Vagina (tissue), 2 donors: ENCODE results near the gene SPHKAP. TPM values are rescaled to one million over a fixed set of nuclear protein-coding genes. Genes with fewer than 3 reads are reported as not detected.

Experiments
- DNase-seq, 2 donors: peaks; one replicate each; pipeline ENCODE4 v3.0.0-alpha.2; 2017; ENCODE audit errors: extremely low spot score in 2 of 2
- H3K27ac ChIP-seq: fragments of 200-600 bp; sonication (generic); one replicate; pipeline ENCODE4 v1.5.1; 2019
- H3K27me3 ChIP-seq: fragments of 200-600 bp; sonication (generic); one replicate; pipeline ENCODE4 v1.5.1; 2019
- H3K36me3 ChIP-seq, 2 donors: fragments of 200-600 bp; sonication (generic); one replicate each; pipeline ENCODE4 v1.5.1; 2017 to 2019
- H3K4me1 ChIP-seq: fragments of 200-600 bp; sonication (generic); one replicate; pipeline ENCODE4 v1.5.1; 2019
- H3K4me3 ChIP-seq, 2 donors: fragments of 200-600 bp; sonication (generic); 1 replicate in 1 of 2; 2 replicates in 1 of 2; pipeline ENCODE4 v1.5.1; 2016 to 2019
- H3K9me3 ChIP-seq: fragments of 200-600 bp; sonication (generic); one replicate; pipeline ENCODE4 v1.5.1; 2019
- CTCF ChIP-seq, 3 experiments: fragments of 450-650 bp in 2 of 3; fragments of 200-600 bp in 1 of 3; sonication (generic) in 1 of 3; IDR thresholded peaks; one replicate each; pipeline ENCODE4 v1.5.1; 2017 to 2019; ENCODE audit warnings: antibody characterized with exemption in 3 of 3, mild to moderate bottlenecking in 2 of 3, moderate library complexity in 2 of 3
- POLR2A ChIP-seq, 2 donors: fragments of 450-650 bp; IDR thresholded peaks; one replicate each; pipeline ENCODE4 v1.6.1; 2017; ENCODE audit warnings: antibody characterized with exemption in 2 of 2, mild to moderate bottlenecking in 2 of 2, moderate library complexity in 2 of 2
- POLR2AphosphoS5 ChIP-seq, 2 donors: sonication (generic); formaldehyde crosslinking; IDR thresholded peaks; one replicate each; pipeline ENCODE4 v1.9.0; 2017; ENCODE audit warnings: antibody characterized with exemption in 2 of 2, mild to moderate bottlenecking in 2 of 2, low read depth in 1 of 2; ENCODE audit not compliant: insufficient read depth in 1 of 2
- intact Hi-C: fragments of 100-400 bp; cut with DNase I; formaldehyde crosslinking; loops from one replicate; pipeline ENCODE4 v1.15.1; 2023
- total RNA-seq: library from RNA; depleted of rRNA; stranded (reverse); fragments of >200 nt; gene quantifications from one replicate; pipeline ENCODE4 v1.2.3, GENCODE V29; 2016

The SPHKAP gene
- total RNA-seq, 1 donor from 2014 or later: 1.2 TPM

GRCh38 chr2:228067309-228067708 lies 114.2 kb downstream of the SPHKAP start:
- no peak overlapping the region for H3K27ac ChIP-seq
- no peaks in the 10 kb centered on the region for H3K9me3 ChIP-seq
- H3K36me3 ChIP-seq: no peaks in the 10 kb centered on the region
- H3K4me3 ChIP-seq: no peak overlapping the region
- intact Hi-C loops: no loop called here
- TF ChIP-seq POLR2A (IDR thresholded peaks at IDR 0.05): no peak
- no peak for TF ChIP-seq POLR2AphosphoS5 (IDR thresholded peaks at IDR 0.05; ENCODE audit: insufficient read depth in 1 of 2, low read depth in 1 of 2)
- no peak for TF ChIP-seq CTCF (IDR thresholded peaks at IDR 0.05)
- no peaks in the 10 kb centered on the region for H3K27me3 ChIP-seq
- no peak for DNase-seq
- H3K4me1 ChIP-seq: no peaks in the 10 kb centered on the region

GRCh38 chr2:228066126-228066798 lies 115.2 kb downstream of the SPHKAP start:
- Histone ChIP-seq H3K27ac (no peak overlapping the region), H3K9me3 (no peaks in the 10 kb centered on the region), H3K4me3 (no peak overlapping the region), H3K27me3 (no peaks in the 10 kb centered on the region), H3K4me1 (no peaks in the 10 kb centered on the region), H3K36me3 (no peaks in the 10 kb centered on the region)
- DNase-seq: no peak
- intact Hi-C loops: no loop called here
- no peak for TF ChIP-seq POLR2A (IDR thresholded peaks at IDR 0.05)
- TF ChIP-seq POLR2AphosphoS5 (IDR thresholded peaks at IDR 0.05; ENCODE audit: insufficient read depth in 1 of 2, low read depth in 1 of 2): no peak
- TF ChIP-seq CTCF (IDR thresholded peaks at IDR 0.05): no peak

GRCh38 chr2:228065686-228066085 lies 115.8 kb downstream of the SPHKAP start:
- Histone ChIP-seq H3K4me1 (no peaks in the 10 kb centered on the region), H3K36me3 (no peaks in the 10 kb centered on the region), H3K27ac (no peak overlapping the region), H3K9me3 (no peaks in the 10 kb centered on the region), H3K27me3 (no peaks in the 10 kb centered on the region), H3K4me3 (no peak overlapping the region)
- no peak for DNase-seq
- TF ChIP-seq POLR2AphosphoS5 (IDR thresholded peaks at IDR 0.05; ENCODE audit: insufficient read depth in 1 of 2, low read depth in 1 of 2): no peak
- no peak for TF ChIP-seq CTCF (IDR thresholded peaks at IDR 0.05)
- intact Hi-C loops: no loop called here

GRCh38 chr2:228064796-228065315 lies 116.6 kb downstream of the SPHKAP start:
- Histone ChIP-seq H3K27ac (no peak overlapping the region), H3K4me3 (no peak overlapping the region), H3K9me3 (no peaks in the 10 kb centered on the region), H3K36me3 (no peaks in the 10 kb centered on the region), H3K27me3 (no peaks in the 10 kb centered on the region), H3K4me1 (no peaks in the 10 kb centered on the region)
- intact Hi-C loops: no loop called here
- TF ChIP-seq CTCF (IDR thresholded peaks at IDR 0.05) (no peak), POLR2AphosphoS5 (IDR thresholded peaks at IDR 0.05; ENCODE audit: insufficient read depth in 1 of 2, low read depth in 1 of 2) (no peak)
- no peak for DNase-seq

- H3K4me1 ChIP-seq: no peaks in the 10 kb centered on the region
- TF ChIP-seq POLR2A (IDR thresholded peaks at IDR 0.05): no peak
- no peak for DNase-seq
- H3K36me3 ChIP-seq: no peaks in the 10 kb centered on the region
- no peak overlapping the region for H3K4me3 ChIP-seq
- H3K27ac ChIP-seq: no peak overlapping the region
- intact Hi-C loops: no loop called here
- no peaks in the 10 kb centered on the region for H3K27me3 ChIP-seq
- no peaks in the 10 kb centered on the region for H3K9me3 ChIP-seq
Measured at GRCh38 chr2:228064024-228064423, 117.5 kb downstream of the SPHKAP start.
